Measurements from ENCODE around the gene SSR3.
"Not testable (repeated sequence)": the region's sequence is repeated elsewhere in the genome, so short reads cannot be mapped to it uniquely, and the experiment has no call there.

SSR3 gene

GRCh38 chr3:156575641-156576040 lies 20.7 kb upstream of the SSR3 start:
- no peak for DNase-seq

- not testable (repeated sequence) for DNase-seq
Observed at GRCh38 chr3:156569881-156570280, 15.0 kb upstream of the SSR3 start.

- not testable (repeated sequence) for DNase-seq
Observed at GRCh38 chr3:156569016-156569415, 14.1 kb upstream of the SSR3 start.

DNA sequence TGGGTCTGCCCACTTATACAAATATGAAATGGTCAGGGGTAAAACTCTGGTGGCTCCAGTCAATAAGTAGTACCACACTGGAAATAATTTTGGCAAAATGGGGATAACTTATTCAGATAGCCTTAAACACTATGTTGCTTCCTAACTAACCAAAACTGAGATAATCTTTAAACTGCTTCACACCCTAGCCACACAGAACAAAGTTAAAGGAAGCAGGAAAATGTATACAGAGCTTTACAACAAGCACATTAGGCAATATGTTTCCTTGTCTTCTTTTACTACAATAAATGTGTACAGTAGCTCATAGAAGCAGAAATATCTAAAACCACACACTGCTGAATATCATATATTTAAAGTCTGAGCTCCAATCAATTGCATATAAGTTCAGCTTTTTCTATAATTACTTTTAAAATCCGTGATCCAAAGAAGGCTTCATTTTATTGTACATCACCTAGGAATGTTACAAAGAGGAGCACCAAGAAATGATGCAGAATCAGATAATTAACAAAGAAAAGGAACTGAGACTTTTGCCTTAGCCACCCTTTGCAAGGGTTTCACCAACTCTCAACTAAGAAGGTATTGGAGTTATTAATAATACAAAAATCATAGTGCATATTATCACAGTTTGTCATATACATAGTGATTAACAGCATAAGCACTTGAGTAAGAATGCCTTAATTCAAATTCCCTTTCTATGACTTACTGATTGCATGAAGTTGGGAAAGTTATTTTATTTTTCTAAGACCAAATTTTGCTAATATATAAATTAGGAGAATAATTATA lies 9.2 kb upstream of the SSR3 start:
- no peak for DNase-seq

DNA sequence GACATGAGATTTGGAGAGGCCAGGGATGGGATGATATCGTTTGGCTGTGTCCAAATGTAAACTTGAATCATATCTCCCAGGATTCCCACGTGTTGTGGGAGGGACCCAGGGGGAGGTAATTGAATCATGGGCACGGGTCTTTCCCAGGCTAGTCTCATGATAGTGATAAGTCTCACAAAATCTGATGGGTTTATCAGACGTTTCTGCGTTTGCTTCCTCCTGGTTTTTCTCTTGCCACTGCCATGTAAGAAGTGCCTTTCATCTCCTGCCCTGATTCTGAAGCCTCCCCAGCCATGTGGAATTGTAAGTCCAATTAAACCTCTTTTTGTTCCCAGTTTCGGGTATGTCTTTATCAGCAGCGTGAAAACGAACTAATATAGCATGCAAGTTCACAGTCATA lies 7.6 kb upstream of the SSR3 start:
- DNase-seq = not testable (repeated sequence)

GRCh38 chr3:156561533-156561932 lies 6.6 kb upstream of the SSR3 start:
- no peak for DNase-seq

DNA sequence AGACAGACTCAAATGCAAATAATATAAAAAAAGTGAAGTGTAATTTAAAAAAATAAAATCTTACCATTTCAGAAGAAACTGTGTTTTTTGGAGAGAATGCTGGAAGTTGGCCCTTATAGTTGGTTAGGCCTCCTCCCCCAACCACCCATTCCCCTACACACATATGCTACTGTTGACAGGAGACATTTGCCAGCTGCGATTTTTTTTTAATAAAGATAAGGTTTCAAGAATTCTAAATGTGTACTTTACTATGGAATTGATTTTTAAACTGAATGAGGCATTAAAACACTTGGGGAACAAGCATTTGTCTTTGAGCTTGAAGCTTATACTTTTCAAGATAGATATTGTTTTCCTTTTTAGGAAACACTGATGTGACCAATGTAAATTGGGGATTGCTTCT lies 4.4 kb upstream of the SSR3 start:
- no peak for DNase-seq

DNA sequence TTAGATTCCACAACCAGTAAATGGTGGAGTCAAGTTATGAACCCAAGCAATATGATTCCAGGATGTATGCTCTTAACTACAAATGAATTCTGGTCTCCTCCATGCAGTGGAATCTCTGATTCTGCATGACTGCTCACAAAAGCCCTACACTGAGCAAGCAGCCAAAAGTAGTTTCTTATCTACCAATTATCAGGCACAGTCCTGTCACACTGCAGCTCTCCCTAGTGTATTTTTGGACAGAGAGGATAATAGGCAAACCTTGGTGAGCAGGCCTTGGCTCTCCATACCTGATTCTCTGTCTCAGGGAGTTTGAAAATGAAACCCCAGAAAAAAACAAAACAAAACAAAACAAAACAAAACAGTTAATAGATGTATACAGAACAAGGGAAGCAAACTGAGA lies 3.5 kb upstream of the SSR3 start:
- DNase-seq = no peak

GRCh38 chr3:156554515-156554841 lies 439 bp downstream of the SSR3 start:
- DNase-seq = no peak

GRCh38 chr3:156553705-156554356 lies 1.1 kb downstream of the SSR3 start:
- no peak for DNase-seq

DNA sequence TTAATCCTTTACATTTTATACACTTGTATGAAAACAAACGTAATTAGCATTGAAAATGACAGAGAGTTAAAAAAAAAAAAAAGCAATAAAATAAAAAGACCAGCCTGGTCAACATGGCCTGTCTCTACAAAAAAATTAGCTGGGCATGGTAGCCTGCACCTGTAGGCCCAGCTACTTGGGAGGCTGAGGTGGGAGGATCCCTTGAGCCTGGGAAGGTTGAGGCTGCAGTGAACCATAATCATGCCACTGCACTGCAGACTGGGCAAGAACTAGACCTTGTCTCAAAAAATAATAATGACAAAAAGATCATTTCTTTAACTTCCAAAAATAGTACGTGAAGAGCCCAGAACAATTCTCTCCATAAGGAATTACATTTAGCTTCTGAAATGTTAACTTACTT lies 1.9 kb downstream of the SSR3 start:
- DNase-seq = no peak

DNA sequence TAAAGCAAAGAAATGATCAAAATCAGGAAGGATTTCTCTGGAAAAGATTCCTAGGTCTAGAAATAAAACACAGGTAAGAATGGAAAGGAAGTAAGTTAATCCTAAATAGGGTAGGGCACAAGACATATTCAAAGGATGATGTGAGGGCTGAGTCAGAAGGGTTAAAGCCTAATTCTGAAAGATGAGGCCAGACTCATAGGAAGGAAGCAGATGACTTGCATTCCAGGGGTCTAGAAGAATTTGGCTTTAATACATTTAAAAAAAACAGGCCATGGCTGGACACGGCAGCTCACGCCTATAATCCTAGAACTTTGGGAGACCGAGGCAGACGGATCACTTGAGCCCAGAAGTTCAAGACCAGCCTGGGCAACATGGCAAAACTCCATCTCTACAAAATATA lies 3.2 kb downstream of the SSR3 start:
- DNase-seq = no peak

DNA sequence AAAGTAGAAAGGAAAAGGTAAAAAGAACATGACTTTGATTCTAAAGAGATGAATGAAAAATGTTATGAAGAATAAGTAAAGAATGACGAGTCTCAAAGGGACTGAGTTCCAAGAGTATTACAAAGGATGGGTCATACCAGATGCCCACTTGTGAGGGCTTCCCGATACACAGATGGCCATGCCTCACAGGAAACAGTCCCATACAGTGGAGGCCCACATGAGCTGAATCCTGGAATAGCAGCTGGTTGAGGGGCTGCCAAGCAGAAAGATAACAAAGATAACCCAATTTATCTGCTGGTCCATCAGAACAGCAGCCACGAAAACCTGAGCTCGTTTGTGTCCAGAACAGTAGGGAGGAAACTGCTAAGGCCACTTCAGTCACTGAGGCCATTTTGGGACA lies 3.7 kb downstream of the SSR3 start:
- no peak for DNase-seq

DNA sequence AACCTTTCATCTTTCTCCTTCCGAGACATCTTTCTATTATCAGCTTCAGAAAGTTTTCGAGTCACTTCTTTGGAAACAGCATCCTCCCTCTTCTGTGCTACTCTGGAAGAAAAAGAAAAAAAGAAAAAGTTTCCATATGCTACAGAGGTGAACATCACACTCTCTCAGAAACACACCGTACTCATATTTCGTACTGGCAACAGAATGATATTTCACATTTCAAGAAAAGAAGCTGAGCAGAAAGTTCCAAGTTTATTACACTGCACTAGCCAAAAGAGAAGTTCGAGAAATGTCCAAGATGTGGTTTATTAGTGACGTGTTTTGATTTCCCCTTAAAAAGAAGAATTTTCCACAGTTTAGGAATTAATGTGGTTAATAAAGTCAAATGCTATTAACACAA lies 6.0 kb downstream of the SSR3 start:
- no peak for DNase-seq

DNA sequence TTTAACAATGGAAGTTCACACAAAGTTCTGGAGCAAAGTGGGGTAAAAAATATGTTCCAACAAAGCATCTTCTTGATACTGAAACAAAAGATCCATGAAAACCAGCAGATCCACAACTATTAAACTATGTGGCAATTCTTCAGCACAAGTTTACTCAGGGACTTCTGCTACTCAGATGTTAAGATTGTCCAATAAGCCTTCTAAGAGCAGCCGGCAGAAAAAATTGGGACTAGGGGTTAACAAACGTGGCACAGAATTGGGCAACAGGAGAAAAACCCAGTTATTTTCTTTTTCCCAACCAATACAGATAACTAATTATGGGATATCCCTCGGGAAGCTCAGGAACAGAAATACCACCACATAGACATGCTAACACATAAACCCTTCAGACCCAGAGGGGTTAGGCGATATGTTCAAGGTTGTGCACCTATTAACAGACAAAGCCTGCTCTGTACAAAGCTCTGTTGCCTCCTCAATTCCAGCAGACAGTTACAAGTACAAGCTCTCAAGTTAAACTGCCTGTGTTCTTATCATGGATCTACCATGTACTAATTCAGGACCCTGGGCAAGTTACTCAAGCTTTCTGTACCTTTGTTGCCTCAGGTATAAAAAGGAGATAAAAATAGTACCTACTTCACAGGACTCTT lies 6.8 kb downstream of the SSR3 start:
- no peak for DNase-seq

GRCh38 chr3:156547637-156548036 lies 7.3 kb downstream of the SSR3 start:
- no peak for DNase-seq

- no peak for DNase-seq
Observed at GRCh38 chr3:156543043-156543555, 11.8 kb downstream of the SSR3 start.

DNA sequence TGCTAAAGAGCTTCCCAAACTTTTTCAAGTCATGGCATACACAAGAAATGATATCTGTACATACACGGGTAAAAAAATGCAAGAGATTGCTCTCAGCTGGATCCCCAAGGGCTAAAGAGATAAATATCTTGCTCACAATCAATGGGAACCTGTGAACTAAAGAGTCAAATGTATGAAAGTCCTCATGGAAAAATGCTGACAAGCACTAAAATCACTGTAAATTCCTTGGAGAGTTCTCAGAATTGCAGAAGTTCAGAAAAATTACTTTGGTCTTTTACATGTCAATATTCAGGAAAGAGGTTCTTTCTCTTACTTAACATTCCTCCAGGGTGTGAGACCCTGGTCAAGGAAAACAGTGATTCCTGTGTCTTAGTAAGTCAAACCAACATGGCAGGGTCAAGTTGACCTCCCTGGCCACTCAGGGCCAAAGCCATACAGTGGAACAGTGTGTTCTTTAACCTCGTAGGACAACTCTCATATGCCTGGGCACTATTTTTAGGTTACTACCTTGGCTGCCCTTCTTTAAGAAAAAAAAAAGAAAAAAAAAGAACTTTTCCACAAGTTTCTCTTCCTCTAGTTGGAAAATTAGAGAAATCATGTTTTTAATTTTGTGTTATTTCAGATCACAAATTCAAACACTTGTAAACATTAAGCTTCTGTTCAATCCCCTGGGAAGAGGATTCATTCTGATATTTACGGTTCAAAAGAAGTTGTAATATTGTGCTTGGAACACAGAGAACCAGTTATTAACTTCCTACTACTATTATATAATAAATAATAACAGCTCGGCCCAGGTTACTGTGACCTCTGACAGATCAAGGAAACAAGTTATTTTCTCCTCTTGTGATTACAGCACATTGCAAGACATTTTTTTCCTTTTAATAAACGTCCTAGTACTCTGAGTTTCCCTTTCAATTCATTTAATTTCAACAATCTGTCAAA lies 12.5 kb downstream of the SSR3 start:
- no peak for DNase-seq

DNA sequence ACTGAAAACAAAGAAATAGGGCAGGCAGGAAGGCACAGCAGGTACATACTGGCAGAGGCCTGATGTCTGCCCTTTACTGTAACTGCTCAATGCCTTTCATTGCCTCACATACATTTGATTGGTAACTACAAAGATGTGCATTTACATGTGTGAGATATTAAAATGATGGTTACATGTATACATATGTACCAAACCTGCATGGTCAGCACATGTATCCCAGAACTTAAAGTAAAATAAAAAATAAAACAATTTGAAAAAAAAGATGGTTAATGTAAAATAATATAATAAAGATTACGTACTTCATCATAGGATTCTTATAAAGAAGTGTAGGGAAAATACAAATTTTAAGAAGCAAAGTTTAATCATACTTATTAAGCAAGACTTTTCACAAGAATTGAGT lies 15.1 kb downstream of the SSR3 start:
- no peak for DNase-seq

DNA sequence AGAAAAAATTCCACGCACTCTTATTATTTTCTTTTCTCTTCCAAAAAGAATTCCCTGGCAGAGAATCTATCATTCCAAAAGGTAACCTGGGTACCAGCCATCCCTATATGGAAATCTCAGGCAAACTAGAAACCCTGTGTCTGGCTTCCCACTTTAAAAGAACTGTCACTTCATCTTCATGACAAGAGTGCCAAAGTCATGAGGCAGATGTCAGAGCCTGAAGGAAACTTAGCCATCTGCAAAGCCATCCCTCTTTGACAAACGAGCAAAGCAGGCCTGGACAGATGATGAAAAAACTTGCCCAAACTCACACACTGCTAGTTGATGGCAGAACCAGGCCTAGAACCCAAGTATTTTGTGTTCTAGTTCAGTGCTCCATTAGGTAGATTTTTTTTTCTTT lies 15.9 kb downstream of the SSR3 start:
- no peak for DNase-seq

DNA sequence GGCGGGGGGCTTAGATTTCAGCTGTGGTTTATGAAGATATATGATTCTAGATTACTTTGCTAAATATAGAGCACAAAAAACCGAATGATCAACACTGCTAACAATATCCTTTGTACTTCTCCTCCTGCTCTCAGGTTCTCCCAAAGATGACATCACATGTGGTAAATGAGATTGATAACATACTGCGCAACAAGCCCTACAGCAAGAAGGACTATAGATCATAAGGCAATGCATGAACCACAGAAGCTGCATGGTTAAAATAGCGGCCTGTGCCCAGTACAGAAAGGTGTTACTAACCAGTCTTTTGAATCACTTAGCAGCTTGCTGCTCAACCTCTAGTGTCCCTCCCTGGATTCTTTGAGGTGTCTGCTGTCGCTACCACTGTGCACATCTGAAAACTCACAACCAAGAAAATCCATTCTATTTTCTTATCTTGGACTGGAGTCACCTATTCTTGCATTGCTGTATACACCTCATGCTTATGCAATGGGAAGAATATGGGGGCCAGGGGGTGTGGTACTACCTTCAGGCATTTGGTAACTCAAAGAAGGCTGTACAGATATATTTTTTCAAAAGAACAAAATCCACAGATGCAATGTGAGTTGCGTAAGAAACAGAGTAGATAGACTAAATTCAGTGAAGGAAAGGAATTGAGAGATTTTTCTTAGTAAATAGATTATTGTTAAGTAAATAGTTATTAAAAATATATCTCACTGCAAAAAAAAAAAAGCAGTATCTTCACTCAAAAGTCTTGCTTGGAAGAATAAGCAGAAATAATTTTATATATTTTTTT lies 18.2 kb downstream of the SSR3 start:
- no peak for DNase-seq

DNA sequence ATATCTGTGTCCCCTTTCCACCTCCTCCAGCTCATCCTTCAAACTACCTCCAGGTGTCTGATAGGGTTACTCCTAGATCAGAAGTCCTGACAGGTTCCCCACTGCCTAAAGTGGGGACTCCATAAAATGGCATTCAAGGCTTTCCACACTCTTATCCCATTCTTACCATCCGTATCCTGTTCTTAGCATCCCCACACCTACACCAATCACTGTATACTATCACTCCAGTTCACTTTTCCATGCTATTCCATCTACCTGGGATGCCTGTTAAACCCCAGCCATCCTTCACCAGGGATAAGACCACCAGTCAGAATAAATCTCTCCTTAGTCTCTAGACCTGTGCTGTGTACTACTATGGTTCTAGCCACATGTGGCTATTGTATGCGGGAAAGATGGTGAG lies 19.1 kb downstream of the SSR3 start:
- DNase-seq = no peak
